GM21390 (cell line): Measurements from ENCODE around the gene ACYP2.
"Not testable (repeated sequence)": the region's sequence is repeated elsewhere in the genome, so short reads cannot be mapped to it uniquely, and the experiment has no call there.

Experiments
- ATAC-seq: cut with Tn5 transposase; IDR thresholded peaks from one replicate; pipeline ENCODE4 v1.9.1; 2021; ENCODE audit not compliant: unreplicated experiment

ACYP2 gene

GRCh38 chr2:54097124-54097523 is 18.3 kb upstream of the ACYP2 start:
- ATAC-seq = no peak

- ATAC-seq = no peak
Measured at GRCh38 chr2:54099370-54099769, 16.0 kb upstream of the ACYP2 start.

GRCh38 chr2:54099829-54100585 is 15.4 kb upstream of the ACYP2 start:
- peak; percentile 75 for ATAC-seq

- no peak for ATAC-seq
Measured at GRCh38 chr2:54100772-54101171, 14.6 kb upstream of the ACYP2 start.

- ATAC-seq = peak; percentile 56
Measured at GRCh38 chr2:54103454-54104314, 11.7 kb upstream of the ACYP2 start.

GRCh38 chr2:54106631-54107454 is 8.6 kb upstream of the ACYP2 start:
- peak; percentile 57 for ATAC-seq

- ATAC-seq = no peak
Measured at GRCh38 chr2:54107455-54107764, 8.0 kb upstream of the ACYP2 start.

GRCh38 chr2:54107903-54108615 is 7.4 kb upstream of the ACYP2 start:
- no peak for ATAC-seq

- no peak for ATAC-seq
Measured at GRCh38 chr2:54109848-54110247, 5.6 kb upstream of the ACYP2 start.

- not testable (repeated sequence) for ATAC-seq
Measured at GRCh38 chr2:54114479-54114878, 936 bp upstream of the ACYP2 start.

- ATAC-seq = no peak
Measured at GRCh38 chr2:54114936-54115283, 505 bp upstream of the ACYP2 start.

GRCh38 chr2:54116598-54116997 is 1.2 kb downstream of the ACYP2 start:
- not testable (repeated sequence) for ATAC-seq

GRCh38 chr2:54120950-54121349 is 5.5 kb downstream of the ACYP2 start:
- ATAC-seq = no peak

GRCh38 chr2:54122171-54122935 is 6.9 kb downstream of the ACYP2 start:
- ATAC-seq = no peak

- no peak for ATAC-seq
Measured at GRCh38 chr2:54122939-54123338, 7.5 kb downstream of the ACYP2 start.

GRCh38 chr2:54127174-54127573 is 11.8 kb downstream of the ACYP2 start:
- ATAC-seq = not testable (repeated sequence)

- no peak for ATAC-seq
Measured at GRCh38 chr2:54133056-54133455, 17.6 kb downstream of the ACYP2 start.

- no peak for ATAC-seq
Measured at GRCh38 chr2:54139210-54139609, 23.8 kb downstream of the ACYP2 start.

GRCh38 chr2:54143780-54144179 is 28.4 kb downstream of the ACYP2 start:
- no peak for ATAC-seq

- no peak for ATAC-seq
Measured at GRCh38 chr2:54148391-54148790, 33.0 kb downstream of the ACYP2 start.
